Stimulated activated CD4-positive, alpha-beta T cell treated with anti-CD3 and anti-CD28 coated beads, Interleukin-12 subunit alpha, Interleukin-12 subunit beta, amount 100 ng/mL, for 48 hours (primary cell): ENCODE measurements around the gene PLS3.

Experiments used
- DNase-seq, 3 donors: peaks; one replicate each; pipeline ENCODE4 v3.0.0-alpha.2; 2020; ENCODE audit warnings: low read depth in 2 of 3, low spot score in 1 of 3

PLS3 gene

GRCh38 chrX:115687595-115687994, 126.6 kb downstream of the PLS3 start:
- no peak for DNase-seq

GRCh38 chrX:115689931-115690330, 129.0 kb downstream of the PLS3 start:
- DNase-seq: no peak

GRCh38 chrX:115690511-115691216, 129.7 kb downstream of the PLS3 start:
- peak; percentile 0 to 67 (median 3) for DNase-seq

GRCh38 chrX:115693476-115693875, 132.5 kb downstream of the PLS3 start:
- no peak for DNase-seq

- no peak for DNase-seq
Observed at GRCh38 chrX:115694028-115694427, 133.1 kb downstream of the PLS3 start.

GRCh38 chrX:115696039-115696438, 135.1 kb downstream of the PLS3 start:
- no peak for DNase-seq

- no peak for DNase-seq
Observed at GRCh38 chrX:115696939-115697338, 136.0 kb downstream of the PLS3 start.

- DNase-seq: no peak
Observed at GRCh38 chrX:115697806-115698205, 136.8 kb downstream of the PLS3 start.
